HG02840 (cell line): ENCODE measurements around the gene CRYZ.
"Not testable (repeated sequence)": the region's sequence is repeated elsewhere in the genome, so short reads cannot be mapped to it uniquely, and the experiment has no call there.

Source experiments
- ATAC-seq: cut with Tn5 transposase; IDR thresholded peaks from one replicate; pipeline ENCODE4 v1.9.1; 2021; ENCODE audit warnings: mild to moderate bottlenecking, moderate library complexity, moderate number of reproducible peaks; ENCODE audit not compliant: unreplicated experiment, low FRiP score

The CRYZ gene

DNA sequence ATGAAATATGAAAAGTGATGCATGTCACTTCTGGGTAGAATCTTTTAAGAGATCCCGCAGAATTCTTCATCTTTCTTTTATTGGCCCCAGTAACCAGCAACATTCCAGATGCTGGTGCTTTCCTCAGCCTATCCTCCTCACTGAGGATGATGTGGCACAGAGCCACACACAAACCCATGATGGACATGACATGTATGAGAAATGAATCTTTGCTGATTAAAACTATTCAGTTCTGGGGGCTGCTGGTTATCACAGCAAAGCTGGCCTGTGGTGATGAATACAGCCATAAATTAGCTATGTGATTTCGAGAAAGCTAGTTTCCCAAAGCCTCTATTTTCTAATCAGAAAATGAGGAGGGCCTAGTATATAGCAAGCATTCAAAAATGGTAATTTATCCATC lies 51.0 kb downstream of the CRYZ start:
- no peak for ATAC-seq

DNA sequence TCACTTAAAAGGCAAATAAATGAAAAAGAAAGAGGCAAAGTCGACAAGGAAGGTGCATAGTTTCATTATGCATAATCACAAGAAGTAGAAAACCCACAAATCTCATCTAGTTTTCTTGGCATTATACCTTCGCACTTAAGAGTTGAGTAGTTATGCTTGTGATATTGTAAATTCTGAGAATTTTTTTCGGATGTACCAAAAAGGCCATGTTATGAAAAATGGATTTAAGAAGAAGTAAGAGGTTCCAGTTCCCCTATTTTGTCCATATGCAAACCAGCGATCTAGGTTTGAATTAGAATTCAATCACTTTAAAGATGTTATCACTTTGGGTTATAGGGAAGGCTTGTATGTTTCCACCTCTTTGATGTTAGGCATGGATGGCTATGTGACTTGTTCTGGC lies 51.4 kb downstream of the CRYZ start:
- ATAC-seq = peak; percentile 72

DNA sequence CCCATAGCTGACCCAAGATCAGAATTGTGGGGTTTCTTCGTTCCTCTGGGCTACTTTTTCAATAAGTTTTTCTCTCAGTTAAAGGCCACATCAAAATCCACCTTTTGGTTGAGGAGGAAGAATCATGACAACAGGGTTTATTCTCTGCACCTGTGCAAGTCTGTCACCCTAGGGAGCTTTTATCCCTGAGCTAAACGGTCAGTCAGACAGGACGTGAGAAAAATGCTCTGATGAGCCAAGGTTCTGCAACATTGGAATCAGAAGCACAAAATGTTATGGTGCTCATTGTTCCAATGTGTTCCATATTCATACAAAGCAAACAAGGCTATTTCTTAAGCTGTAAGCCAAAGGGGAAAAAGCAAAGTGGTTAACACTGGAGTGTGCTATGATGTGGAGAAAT lies 51.8 kb downstream of the CRYZ start:
- ATAC-seq = peak; percentile 18

DNA sequence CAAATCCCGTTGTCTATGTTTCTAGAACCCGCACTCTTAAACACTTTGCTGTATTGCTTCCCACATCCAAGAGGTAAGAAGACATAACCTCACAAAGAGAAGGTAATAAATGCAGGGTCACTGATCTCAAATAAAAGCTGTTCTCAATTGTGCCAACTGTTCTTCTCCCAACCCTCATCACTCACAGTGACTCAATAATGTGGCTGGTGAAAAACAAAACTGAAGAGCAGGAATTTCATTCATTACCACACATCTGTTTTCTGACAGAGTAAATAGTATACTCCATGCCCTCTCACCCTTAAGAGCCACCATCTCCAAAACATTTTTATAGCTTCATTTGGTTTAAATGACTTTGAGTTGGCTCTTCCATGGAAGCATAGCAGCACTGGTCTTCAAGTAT lies 53.0 kb downstream of the CRYZ start:
- ATAC-seq = no peak

DNA sequence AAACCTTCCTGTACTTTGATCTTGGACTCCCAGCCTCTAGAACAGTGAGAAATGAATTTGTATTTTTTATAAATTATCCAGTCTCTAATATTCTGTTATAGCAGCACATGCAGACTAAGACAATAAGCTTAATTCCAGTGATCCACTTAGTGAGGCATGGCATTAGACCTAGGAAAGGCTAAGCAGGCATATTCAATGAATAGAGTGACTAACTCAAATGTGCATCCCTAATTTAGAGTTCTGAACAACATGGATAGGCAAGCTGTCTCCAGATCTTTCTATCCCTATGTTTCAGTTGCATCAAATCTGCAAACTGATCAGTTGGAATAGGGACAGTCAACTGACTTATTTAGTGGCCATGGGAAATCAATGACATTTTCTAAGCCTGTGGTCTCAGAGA lies 54.9 kb downstream of the CRYZ start:
- ATAC-seq = no peak

DNA sequence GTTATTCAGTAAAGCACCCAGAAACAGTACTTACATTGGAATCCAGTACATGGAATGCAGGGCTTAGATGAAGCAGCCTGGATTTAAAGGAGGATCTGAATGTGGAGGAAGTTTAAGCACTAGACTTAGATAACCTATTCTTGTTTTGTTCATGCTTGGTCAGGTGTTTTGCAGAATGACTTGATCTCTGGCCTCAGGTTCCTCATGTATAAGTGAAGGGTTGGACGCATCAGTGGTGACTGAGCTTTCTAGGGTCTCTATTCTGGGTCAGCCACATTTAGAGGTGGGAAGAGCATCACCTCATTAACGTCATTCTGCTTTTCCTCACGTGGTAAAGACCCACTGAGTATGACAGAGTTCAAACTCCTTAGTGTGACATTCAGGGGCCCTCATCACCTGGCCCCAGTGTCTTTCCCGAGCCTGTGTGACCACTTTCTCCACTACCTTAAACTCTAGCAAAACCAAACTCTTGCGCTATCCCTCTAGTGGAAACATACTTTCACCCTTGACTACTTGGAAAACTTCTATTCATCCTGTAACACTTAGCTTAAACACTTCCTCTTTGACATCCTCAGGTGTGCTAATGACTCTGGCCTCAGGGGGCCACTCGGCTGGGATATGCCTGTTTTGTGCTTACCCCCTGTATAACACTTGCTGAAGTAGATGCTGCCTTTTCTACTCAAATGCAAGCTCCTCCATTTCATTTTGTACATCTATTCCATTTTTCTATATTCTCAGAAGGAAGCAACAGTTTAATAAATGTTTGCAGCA lies 58.4 kb downstream of the CRYZ start:
- no peak for ATAC-seq

DNA sequence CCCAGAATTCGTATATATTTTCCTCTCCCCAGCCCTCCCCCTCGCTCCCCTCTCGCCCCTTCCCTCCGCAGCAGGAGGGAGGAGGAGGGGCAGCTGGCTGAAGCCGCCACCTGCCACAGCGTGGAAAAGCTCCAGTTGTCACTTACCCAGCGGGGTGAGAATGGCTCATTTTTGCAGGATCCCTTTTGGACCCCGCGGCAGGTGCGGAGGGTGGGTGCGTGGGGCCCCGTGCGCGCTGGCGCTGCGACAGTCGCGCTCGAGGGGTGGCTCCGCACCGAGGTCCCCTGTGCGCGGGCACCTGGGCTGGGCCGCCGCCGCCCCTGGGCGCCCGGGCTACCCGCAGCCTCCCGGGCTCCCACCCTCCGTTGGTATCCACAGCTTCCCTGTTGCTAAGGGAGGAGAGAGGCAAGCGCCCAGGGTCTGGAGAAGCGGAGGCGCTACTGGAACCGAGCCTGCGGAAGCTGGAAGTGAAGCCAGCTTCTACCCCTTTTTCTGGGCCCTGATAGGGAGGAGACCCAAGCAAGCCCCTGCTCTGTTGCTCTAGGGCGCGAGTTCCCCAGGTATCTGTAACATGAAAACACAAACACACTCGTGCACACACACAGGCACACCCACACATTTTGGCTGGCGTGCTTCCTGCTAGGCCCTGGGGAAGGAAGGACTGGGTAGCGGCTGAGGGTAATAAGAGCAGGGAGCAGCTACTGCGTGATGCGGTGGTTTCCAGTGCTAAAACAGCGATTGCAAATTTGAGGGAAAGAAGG lies 59.3 kb downstream of the CRYZ start, which contains the start of gene ERICH3:
ERICH3 (minus strand) TSS at position 442 of the 761 bp plus-strand sequence; CDS start at position 169, 273 bp downstream.
- ATAC-seq = no peak

DNA sequence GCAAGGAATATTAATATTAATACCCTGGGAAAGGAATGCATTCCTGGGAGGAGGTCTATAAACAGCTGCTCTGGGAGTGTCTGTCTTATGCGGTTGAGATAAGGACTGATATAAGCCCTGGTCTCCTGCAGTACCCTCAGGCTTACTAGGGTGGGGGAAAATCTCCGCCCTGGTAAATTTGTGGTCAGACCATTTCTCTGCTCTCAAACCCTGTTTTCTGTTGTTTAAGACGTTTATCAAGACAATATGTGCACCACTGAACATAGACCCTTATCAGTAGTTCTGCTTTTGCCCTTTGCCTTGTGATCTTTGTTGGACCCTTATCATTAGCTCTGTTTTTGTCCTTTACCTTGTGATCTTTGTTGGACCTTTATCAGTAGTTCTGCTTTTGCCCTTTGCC lies 62.0 kb downstream of the CRYZ start:
- ATAC-seq = not testable (repeated sequence)
